ENCODE results near the gene GJD3.
A peak's percentile ranks its signal among the peaks of the same experiment; 100 is the strongest.

Gene GJD3

DNA sequence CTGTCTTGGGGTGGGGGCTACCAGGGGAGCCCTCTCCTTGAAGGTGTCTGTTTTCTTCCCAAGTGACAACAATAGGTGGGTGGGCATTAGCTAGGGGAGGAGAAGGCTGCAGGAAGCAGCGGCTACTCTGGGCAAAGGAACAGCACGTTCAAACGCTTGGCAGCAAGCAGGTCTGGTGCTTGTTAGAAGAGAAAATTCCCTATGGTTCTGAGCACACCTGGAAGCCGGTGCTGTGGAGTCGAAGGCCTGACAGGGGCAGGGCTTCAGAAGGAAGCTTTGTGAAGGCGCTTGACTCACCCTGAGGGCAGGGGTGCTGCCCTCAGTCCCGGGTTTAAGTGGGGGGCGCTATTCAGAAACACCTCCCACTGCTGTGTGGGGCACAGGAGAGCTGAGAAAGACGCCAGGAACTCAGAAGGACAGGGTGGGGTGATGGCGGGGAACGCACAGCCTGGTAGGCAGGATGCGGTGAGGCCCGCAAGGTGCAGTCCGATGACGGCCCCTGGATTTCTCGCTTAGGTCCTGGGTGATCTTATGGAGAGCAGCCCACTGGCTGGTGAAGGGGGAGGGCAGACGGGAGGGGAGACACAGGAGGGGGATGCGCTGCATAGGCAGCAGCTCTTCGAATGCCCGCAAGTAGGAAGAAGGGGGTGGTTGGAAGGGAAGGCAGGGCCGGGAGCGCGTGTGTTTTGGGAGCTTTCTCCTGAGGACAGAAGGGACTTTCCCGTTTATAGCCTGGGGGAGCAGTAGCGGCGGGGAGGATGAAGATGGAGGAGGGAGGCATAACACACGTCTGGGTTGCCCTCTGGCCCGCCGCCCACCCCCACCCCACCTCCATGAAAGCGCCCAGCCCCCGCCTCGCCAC, 3.2 kb downstream of the GJD3 start:
- H3K4me1 ChIP-seq (ENCODE audit: control insufficient read depth in 2 of 2, insufficient read depth in 2 of 2, low read length in 2 of 2): peaks cover 14 to 16% of the 10 kb centered on the region in 2 donors
- H3K36me3 ChIP-seq (ENCODE audit: control insufficient read depth in 2 of 2, insufficient read depth in 2 of 2, low read length in 2 of 2): peaks cover 2% of the 10 kb centered on the region in 2 donors
- H3K27ac ChIP-seq (ENCODE audit: low read depth in 2 of 2, low read length in 2 of 2): no peak overlapping the region
- H3K9ac ChIP-seq (ENCODE audit: low read depth in 1 of 2, low read length in 2 of 2): no peak overlapping the region
- peaks cover 0 to 3% of the 10 kb centered on the region in 2 donors for H3K27me3 ChIP-seq (ENCODE audit: control insufficient read depth in 2 of 2, insufficient read depth in 2 of 2, low read length in 2 of 2)
- H3K9me3 ChIP-seq (ENCODE audit: control insufficient read depth in 2 of 2, low read length in 2 of 2): no peaks in the 10 kb centered on the region
- H3K4me3 ChIP-seq (ENCODE audit: low read length in 2 of 2): no peak overlapping the region

DNA sequence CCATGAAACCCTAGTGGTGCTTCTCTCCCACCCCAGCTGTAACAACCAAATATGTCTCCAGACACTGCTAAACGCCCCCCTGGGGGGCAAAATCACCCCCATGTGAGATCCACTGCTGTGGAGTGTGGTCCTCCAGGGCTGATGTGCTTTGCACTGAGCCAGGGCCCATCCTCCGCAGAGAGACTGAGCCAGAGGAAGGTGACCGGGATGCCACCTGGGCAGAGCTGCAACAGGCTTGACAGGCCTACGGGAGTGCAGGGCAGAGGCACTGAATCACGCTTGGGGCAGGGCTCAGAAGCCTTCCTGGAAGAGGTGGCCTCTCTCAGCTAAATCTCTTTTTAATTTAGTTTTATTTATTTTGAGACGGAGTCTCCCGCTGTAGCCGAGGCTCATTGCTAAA, 4.4 kb downstream of the GJD3 start:
- Histone ChIP-seq H3K4me1 (ENCODE audit: control insufficient read depth in 2 of 2, insufficient read depth in 2 of 2, low read length in 2 of 2) (peaks cover 14 to 18% of the 10 kb centered on the region in 2 donors), H3K9ac (ENCODE audit: low read depth in 1 of 2, low read length in 2 of 2) (no peak overlapping the region)

DNA sequence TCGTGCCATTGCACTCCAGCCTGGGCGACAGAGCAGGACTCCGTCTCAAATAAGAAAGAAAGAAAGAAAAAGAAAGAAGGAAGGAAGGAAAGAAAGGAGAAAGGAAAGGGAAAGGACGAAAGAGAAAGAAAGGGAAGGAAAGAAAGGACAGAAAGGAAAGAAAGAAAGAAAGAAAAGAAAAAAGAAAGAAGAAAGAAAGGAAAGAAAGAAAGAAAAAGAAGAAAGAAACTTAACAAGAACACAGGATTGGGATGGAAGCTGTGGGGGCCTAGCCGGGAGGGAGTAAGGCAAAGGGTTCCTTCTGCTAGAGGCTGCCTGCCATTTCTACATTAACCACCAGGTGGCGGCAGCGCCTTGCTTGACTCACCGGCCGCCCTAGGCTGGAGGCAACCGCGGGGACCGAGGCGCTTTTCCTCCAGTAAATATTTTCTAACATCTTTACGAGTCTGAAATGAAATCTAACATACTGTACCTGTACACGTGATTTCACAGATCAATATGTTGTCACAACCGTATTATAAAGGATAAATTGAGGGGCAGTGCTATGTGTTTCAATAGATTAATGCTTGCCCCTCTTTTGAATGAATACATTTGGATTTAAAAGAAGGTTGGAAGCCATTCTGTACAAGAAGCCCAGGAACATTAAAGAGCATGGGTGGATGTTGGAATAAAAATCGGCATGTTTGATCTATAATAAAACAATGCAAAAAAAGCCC, 6.1 kb downstream of the GJD3 start:
- Histone ChIP-seq H3K9ac (ENCODE audit: low read depth in 1 of 2, low read length in 2 of 2) (peak overlapping the region in 1 of 2 donors; percentile 43), H3K4me3 (ENCODE audit: low read length in 2 of 2) (peak overlapping the region in 1 of 2 donors; percentile 56)

More for the DNA sequence above, 4.4 kb downstream of the GJD3 start:
- Histone ChIP-seq H3K4me3 (ENCODE audit: low read length in 2 of 2) (no peak overlapping the region), H3K27ac (ENCODE audit: low read depth in 2 of 2, low read length in 2 of 2) (no peak overlapping the region), H3K9me3 (ENCODE audit: control insufficient read depth in 2 of 2, low read length in 2 of 2) (no peaks in the 10 kb centered on the region), H3K36me3 (ENCODE audit: control insufficient read depth in 2 of 2, insufficient read depth in 2 of 2, low read length in 2 of 2) (peaks cover 11 to 13% of the 10 kb centered on the region in 2 donors), H3K27me3 (ENCODE audit: control insufficient read depth in 2 of 2, insufficient read depth in 2 of 2, low read length in 2 of 2) (peaks cover 0 to 3% of the 10 kb centered on the region in 2 donors)

DNA sequence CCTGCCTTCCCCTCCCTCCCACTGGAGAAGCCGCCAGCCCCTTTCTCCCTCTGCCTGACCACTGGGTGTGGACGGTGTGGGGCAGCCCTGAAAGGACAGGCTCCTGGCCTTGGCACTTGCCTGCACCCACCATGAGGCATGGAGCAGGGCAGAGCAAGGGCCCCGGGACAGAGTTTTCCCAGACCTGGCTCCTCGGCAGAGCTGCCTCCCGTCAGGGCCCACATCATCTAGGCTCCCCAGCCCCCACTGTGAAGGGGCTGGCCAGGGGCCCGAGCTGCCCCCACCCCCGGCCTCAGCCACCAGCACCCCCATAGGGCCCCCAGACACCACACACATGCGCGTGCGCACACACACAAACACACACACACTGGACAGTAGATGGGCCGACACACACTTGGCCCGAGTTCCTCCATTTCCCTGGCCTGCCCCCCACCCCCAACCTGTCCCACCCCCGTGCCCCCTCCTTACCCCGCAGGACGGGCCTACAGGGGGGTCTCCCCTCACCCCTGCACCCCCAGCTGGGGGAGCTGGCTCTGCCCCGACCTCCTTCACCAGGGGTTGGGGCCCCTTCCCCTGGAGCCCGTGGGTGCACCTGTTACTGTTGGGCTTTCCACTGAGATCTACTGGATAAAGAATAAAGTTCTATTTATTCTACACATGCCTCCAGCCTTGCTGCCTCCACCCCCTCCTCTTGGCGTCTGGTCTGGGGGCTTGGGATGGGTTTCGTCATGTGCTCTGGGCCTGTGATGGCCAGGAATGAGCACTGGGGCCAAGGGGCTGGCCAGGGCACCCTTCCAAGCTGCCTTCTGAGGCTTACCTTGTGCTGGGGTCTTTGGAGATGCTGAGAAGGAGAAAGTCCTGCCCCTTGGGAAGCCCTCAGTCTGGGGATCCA, 7.3 kb downstream of the GJD3 start:
- Histone ChIP-seq H3K9me3 (ENCODE audit: control insufficient read depth in 2 of 2, low read length in 2 of 2) (no peaks in the 10 kb centered on the region), H3K27ac (ENCODE audit: low read depth in 2 of 2, low read length in 2 of 2) (no peak overlapping the region), H3K4me3 (ENCODE audit: low read length in 2 of 2) (no peak overlapping the region), H3K27me3 (ENCODE audit: control insufficient read depth in 2 of 2, insufficient read depth in 2 of 2, low read length in 2 of 2) (peaks cover 0 to 2% of the 10 kb centered on the region in 2 donors), H3K9ac (ENCODE audit: low read depth in 1 of 2, low read length in 2 of 2) (no peak overlapping the region), H3K4me1 (ENCODE audit: control insufficient read depth in 2 of 2, insufficient read depth in 2 of 2, low read length in 2 of 2) (peaks cover 5 to 7% of the 10 kb centered on the region in 2 donors), H3K36me3 (ENCODE audit: control insufficient read depth in 2 of 2, insufficient read depth in 2 of 2, low read length in 2 of 2) (peaks cover 30 to 33% of the 10 kb centered on the region in 2 donors)

More for the DNA sequence above, 6.1 kb downstream of the GJD3 start:
- H3K9me3 ChIP-seq (ENCODE audit: control insufficient read depth in 2 of 2, low read length in 2 of 2): no peaks in the 10 kb centered on the region
- H3K27ac ChIP-seq (ENCODE audit: low read depth in 2 of 2, low read length in 2 of 2): no peak overlapping the region
- peaks cover 6 to 7% of the 10 kb centered on the region in 2 donors for H3K4me1 ChIP-seq (ENCODE audit: control insufficient read depth in 2 of 2, insufficient read depth in 2 of 2, low read length in 2 of 2)
- peaks cover 21 to 23% of the 10 kb centered on the region in 2 donors for H3K36me3 ChIP-seq (ENCODE audit: control insufficient read depth in 2 of 2, insufficient read depth in 2 of 2, low read length in 2 of 2)
- H3K27me3 ChIP-seq (ENCODE audit: control insufficient read depth in 2 of 2, insufficient read depth in 2 of 2, low read length in 2 of 2): peaks cover 0 to 3% of the 10 kb centered on the region in 2 donors

DNA sequence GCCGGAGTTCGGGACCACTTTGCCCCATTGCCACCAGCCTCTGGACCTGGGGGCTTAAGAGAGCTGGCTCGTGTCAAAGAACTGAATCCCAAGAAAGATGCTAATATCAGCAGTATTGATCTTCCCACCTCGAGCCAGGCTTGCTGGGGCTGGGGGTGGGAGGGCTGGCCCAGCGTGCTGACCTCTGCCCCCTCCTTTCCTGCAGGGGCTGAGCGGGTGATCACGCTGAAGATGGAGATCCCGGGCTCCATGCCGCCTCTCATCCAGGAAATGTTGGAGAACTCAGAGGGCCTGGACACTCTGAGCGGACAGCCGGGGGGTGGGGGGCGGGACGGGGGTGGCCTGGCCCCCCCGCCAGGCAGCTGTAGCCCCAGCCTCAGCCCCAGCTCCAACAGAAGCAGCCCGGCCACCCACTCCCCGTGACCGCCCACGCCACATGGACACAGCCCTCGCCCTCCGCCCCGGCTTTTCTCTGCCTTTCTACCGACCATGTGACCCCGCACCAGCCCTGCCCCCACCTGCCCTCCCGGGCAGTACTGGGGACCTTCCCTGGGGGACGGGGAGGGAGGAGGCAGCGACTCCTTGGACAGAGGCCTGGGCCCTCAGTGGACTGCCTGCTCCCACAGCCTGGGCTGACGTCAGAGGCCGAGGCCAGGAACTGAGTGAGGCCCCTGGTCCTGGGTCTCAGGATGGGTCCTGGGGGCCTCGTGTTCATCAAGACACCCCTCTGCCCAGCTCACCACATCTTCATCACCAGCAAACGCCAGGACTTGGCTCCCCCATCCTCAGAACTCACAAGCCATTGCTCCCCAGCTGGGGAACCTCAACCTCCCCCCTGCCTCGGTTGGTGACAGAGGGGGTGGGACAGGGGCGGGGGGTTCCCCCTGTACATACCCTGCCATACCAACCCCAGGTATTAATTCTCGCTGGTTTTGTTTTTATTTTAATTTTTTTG, 8.5 kb downstream of the GJD3 start:
- Histone ChIP-seq H3K4me3 (ENCODE audit: low read length in 2 of 2) (no peak overlapping the region), H3K9me3 (ENCODE audit: control insufficient read depth in 2 of 2, low read length in 2 of 2) (no peaks in the 10 kb centered on the region), H3K27ac (ENCODE audit: low read depth in 2 of 2, low read length in 2 of 2) (no peak overlapping the region), H3K27me3 (ENCODE audit: control insufficient read depth in 2 of 2, insufficient read depth in 2 of 2, low read length in 2 of 2) (no peaks in the 10 kb centered on the region), H3K4me1 (ENCODE audit: control insufficient read depth in 2 of 2, insufficient read depth in 2 of 2, low read length in 2 of 2) (peaks cover 5% of the 10 kb centered on the region in 2 donors), H3K36me3 (ENCODE audit: control insufficient read depth in 2 of 2, insufficient read depth in 2 of 2, low read length in 2 of 2) (peaks cover 35 to 43% of the 10 kb centered on the region in 2 donors), H3K9ac (ENCODE audit: low read depth in 1 of 2, low read length in 2 of 2) (no peak overlapping the region)

DNA sequence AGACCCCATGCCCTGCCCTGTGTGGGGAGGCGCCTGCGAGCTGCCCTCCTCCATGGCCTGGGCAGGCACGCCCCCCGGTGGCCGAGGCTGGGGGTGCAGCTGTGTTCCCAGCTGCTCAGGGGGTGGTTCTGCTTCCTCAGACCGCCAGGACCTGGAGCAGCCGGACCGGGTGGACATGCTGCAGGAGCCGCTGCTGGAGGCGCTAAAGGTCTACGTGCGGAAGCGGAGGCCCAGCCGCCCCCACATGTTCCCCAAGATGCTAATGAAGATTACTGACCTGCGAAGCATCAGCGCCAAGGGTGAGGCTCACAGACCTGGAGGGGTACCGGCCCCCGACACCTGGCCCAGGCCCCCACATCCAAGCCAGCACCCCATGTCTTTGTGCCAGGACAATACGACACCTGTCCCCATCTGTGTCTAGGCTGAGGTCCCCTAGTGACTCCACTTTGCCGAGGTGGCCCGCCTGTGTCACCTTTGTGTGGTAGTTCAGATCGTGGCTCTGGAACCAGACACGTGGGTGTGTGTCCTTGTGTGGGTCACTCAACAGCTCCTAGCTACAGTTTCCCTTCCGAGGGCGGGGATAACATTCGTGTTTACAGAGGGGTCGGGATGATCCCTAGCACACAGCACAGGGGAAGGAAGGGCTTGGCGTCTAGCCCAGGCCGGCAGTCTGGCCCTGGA, 9.3 kb downstream of the GJD3 start:
- peaks cover 7% of the 10 kb centered on the region in 2 donors for H3K4me1 ChIP-seq (ENCODE audit: control insufficient read depth in 2 of 2, insufficient read depth in 2 of 2, low read length in 2 of 2)
- peaks cover 35 to 44% of the 10 kb centered on the region in 2 donors for H3K36me3 ChIP-seq (ENCODE audit: control insufficient read depth in 2 of 2, insufficient read depth in 2 of 2, low read length in 2 of 2)

DNA sequence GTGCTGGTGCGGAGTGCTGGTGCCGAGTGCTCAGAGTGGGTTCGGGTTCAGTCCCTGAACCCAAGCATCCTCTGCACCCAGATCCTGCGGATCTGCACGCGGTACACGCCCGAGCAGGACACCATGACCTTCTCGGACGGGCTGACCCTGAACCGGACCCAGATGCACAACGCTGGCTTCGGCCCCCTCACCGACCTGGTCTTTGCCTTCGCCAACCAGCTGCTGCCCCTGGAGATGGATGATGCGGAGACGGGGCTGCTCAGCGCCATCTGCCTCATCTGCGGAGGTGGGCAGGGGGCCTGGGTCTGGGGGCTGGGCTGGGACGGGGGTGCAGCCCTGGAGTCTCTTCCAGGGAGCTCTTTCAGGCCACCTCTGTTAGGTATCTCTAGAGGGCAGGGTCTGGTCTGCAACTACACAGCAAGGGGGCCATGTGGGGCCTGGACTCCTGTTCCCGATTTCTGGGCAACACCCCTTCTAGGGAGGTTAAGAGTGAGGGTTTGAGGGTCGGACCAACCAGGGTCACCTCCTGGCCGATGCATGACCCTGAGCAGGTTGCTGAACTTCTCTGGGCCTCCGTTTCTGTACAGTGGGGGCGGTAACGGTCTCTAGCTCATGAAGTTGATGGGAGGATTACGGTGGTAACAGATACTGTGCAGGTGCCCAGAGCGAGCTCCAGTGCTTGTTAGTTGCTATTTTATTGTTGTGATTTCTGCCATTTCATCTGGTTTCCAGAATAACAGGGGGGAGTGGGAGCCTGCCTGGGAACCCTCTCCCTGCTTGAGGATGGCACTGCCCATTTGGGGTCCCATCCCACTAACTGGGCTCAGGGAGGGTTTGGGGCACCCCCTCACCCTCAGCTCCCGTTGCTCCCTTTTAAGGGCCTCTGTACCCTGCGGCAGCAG, 10.1 kb downstream of the GJD3 start:
- Histone ChIP-seq H3K9ac (ENCODE audit: low read depth in 1 of 2, low read length in 2 of 2) (no peak overlapping the region), H3K9me3 (ENCODE audit: control insufficient read depth in 2 of 2, low read length in 2 of 2) (no peaks in the 10 kb centered on the region), H3K27me3 (ENCODE audit: control insufficient read depth in 2 of 2, insufficient read depth in 2 of 2, low read length in 2 of 2) (no peaks in the 10 kb centered on the region), H3K36me3 (ENCODE audit: control insufficient read depth in 2 of 2, insufficient read depth in 2 of 2, low read length in 2 of 2) (peaks cover 40 to 52% of the 10 kb centered on the region in 2 donors), H3K4me3 (ENCODE audit: low read length in 2 of 2) (no peak overlapping the region), H3K27ac (ENCODE audit: low read depth in 2 of 2, low read length in 2 of 2) (no peak overlapping the region), H3K4me1 (ENCODE audit: control insufficient read depth in 2 of 2, insufficient read depth in 2 of 2, low read length in 2 of 2) (peaks cover 15% of the 10 kb centered on the region in 2 donors)

More for the DNA sequence above, 9.3 kb downstream of the GJD3 start:
- Histone ChIP-seq H3K9ac (ENCODE audit: low read depth in 1 of 2, low read length in 2 of 2) (no peak overlapping the region), H3K27me3 (ENCODE audit: control insufficient read depth in 2 of 2, insufficient read depth in 2 of 2, low read length in 2 of 2) (no peaks in the 10 kb centered on the region), H3K27ac (ENCODE audit: low read depth in 2 of 2, low read length in 2 of 2) (no peak overlapping the region), H3K9me3 (ENCODE audit: control insufficient read depth in 2 of 2, low read length in 2 of 2) (no peaks in the 10 kb centered on the region), H3K4me3 (ENCODE audit: low read length in 2 of 2) (no peak overlapping the region)

DNA sequence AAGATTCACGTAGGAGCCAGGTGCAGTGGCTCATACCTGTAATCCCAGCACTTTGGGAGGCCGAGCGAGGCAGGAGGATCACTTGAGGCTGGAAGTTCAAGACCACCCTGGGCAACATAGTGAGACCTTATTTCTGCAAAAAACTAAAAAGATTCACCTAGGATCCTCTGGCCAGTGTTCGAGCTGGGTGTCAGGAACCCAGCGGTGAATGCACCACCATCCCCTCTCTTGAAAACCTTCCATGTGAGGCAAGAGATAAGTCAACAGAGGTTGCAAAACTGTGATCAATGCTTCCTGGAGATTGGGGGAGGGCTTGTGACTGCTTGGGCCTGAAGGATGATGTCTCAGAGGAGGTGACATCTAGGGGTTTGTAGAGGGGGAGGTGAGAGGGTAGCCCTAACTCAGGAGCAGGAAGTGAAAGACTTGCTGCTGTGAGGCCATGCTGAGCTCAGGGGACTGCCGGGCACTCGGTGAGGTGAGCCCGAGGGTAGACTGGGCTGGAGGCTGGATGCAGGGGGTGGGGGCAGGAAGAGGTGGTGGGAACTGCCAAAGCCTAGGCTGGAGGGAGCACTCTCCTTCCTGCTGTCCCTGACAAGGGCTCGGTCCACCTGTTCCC, 11.7 kb downstream of the GJD3 start:
- Histone ChIP-seq H3K4me1 (ENCODE audit: control insufficient read depth in 2 of 2, insufficient read depth in 2 of 2, low read length in 2 of 2) (peaks cover 22 to 26% of the 10 kb centered on the region in 2 donors), H3K9ac (ENCODE audit: low read depth in 1 of 2, low read length in 2 of 2) (no peak overlapping the region), H3K27ac (ENCODE audit: low read depth in 2 of 2, low read length in 2 of 2) (no peak overlapping the region), H3K4me3 (ENCODE audit: low read length in 2 of 2) (no peak overlapping the region), H3K36me3 (ENCODE audit: control insufficient read depth in 2 of 2, insufficient read depth in 2 of 2, low read length in 2 of 2) (peaks cover 48 to 63% of the 10 kb centered on the region in 2 donors), H3K27me3 (ENCODE audit: control insufficient read depth in 2 of 2, insufficient read depth in 2 of 2, low read length in 2 of 2) (no peaks in the 10 kb centered on the region), H3K9me3 (ENCODE audit: control insufficient read depth in 2 of 2, low read length in 2 of 2) (no peaks in the 10 kb centered on the region)

All from mucosa of rectum (tissue), 2 donors.